H1 (cell line): Measurements from ENCODE around the gene NLRP6. TPM values are rescaled to one million over a fixed set of nuclear protein-coding genes. Genes with fewer than 3 reads are reported as not detected.

Experiments
- CTCF ChIA-PET: fragments of 300-600 bp; sonication (Branson Sonifier 250); formaldehyde crosslinking; loops from one replicate; lab custom pipeline; 2021; ENCODE audit not compliant: partially characterized antibody; lab: Charles Lee
- POLR2A ChIA-PET: fragments of 300-600 bp; sonication (Branson Sonifier 250); formaldehyde crosslinking; loops from one replicate; lab custom pipeline; 2021; ENCODE audit warnings: inconsistent platforms; ENCODE audit not compliant: partially characterized antibody; lab: Charles Lee
- DNase-seq, 2 experiments: peaks; one replicate each; pipeline versions ENCODE4 v3.0.0 to v3.0.0-alpha.2; 2010 to 2022; ENCODE audit warnings: low spot score in 2 of 2, low read depth in 1 of 2, mixed read lengths in 1 of 2
- FAIRE-seq: peaks from 2 replicates; lab custom pipeline; 2011; peaks lifted over from hg19 to GRCh38; lab: Jason Lieb, UNC
- H2AFZ ChIP-seq: 2 replicates; pipeline ENCODE4 v1.8.1; 2012; ENCODE audit warnings: low read length, inconsistent platforms
- H2AK5ac ChIP-seq: 2 replicates; pipeline ENCODE4 v1.6.1; 2013; ENCODE audit warnings: low read depth, low read length
- H2BK120ac ChIP-seq: replicated peaks from 2 replicates; pipeline ENCODE3; 2013; ENCODE audit warnings: low read depth, low read length, inconsistent platforms
- H2BK12ac ChIP-seq: 2 replicates; pipeline ENCODE4 v1.6.1; 2013; ENCODE audit warnings: low read depth, low read length
- H2BK15ac ChIP-seq: 2 replicates; pipeline ENCODE4 v1.6.1; 2013; ENCODE audit warnings: low read length
- H2BK20ac ChIP-seq: 2 replicates; pipeline ENCODE4 v1.6.1; 2013; ENCODE audit warnings: low read length
- H2BK5ac ChIP-seq: 2 replicates; pipeline ENCODE4 v1.6.1; 2013; ENCODE audit warnings: low read depth, low read length
- H3K14ac ChIP-seq: 2 replicates; pipeline ENCODE4 v1.6.1; 2013; ENCODE audit warnings: inconsistent platforms; ENCODE audit not compliant: insufficient read length
- H3K18ac ChIP-seq: 2 replicates; pipeline ENCODE4 v1.6.1; 2013; ENCODE audit warnings: low read length; ENCODE audit errors: extremely low read depth
- H3K23ac ChIP-seq: 2 replicates; pipeline ENCODE4 v1.6.1; 2013; ENCODE audit warnings: inconsistent platforms; ENCODE audit not compliant: insufficient read length
- H3K23me2 ChIP-seq: 2 replicates; pipeline ENCODE4 v1.6.1; 2013; ENCODE audit warnings: low read depth, low read length
- H3K27ac ChIP-seq: 2 replicates; pipeline ENCODE4 v1.6.1; 2011; ENCODE audit warnings: low read depth, low read length, inconsistent platforms
- H3K27me3 ChIP-seq, 4 experiments: replicated peaks in 1 of 4; 1 replicate in 1 of 4; 2 replicates in 3 of 4; pipeline versions ENCODE4 v1.6.1 to v1.8.1; 2011 to 2013; ENCODE audit warnings: low read length in 3 of 4, mild to moderate bottlenecking in 3 of 4, inconsistent platforms in 2 of 4, mixed read lengths in 2 of 4, moderate library complexity in 1 of 4; ENCODE audit not compliant: control insufficient read depth in 3 of 4, insufficient read depth in 3 of 4; ENCODE audit errors: extremely low read depth in 1 of 4
- H3K36me3 ChIP-seq, 4 experiments: 2 replicates each; pipeline versions ENCODE4 v1.6.1 to v1.8.1; 2011 to 2013; ENCODE audit warnings: mild to moderate bottlenecking in 4 of 4, low read length in 3 of 4, moderate library complexity in 2 of 4, control low read depth in 1 of 4, inconsistent platforms in 1 of 4; ENCODE audit not compliant: insufficient read depth in 4 of 4, control insufficient read depth in 2 of 4
- H3K4ac ChIP-seq: replicated peaks from 2 replicates; pipeline ENCODE3; 2013; ENCODE audit warnings: low read length, low read depth, mixed read lengths, inconsistent platforms; ENCODE audit not compliant: insufficient read length
- H3K4me1 ChIP-seq, 4 experiments: replicated peaks in 1 of 4; 1 replicate in 1 of 4; 2 replicates in 3 of 4; pipeline versions ENCODE4 v1.6.1 to v1.8.1; 2011 to 2013; ENCODE audit warnings: low read length in 3 of 4, inconsistent platforms in 2 of 4, mixed read lengths in 1 of 4; ENCODE audit not compliant: insufficient read depth in 4 of 4, control insufficient read depth in 3 of 4
- H3K4me2 ChIP-seq, 2 experiments: 2 replicates each; pipeline versions ENCODE4 v1.6.1 to v1.8.1; 2011 to 2013; ENCODE audit warnings: low read depth in 2 of 2, low read length in 2 of 2, control low read depth in 1 of 2, inconsistent platforms in 1 of 2, mild to moderate bottlenecking in 1 of 2; ENCODE audit not compliant: insufficient read depth in 1 of 2
- H3K4me3 ChIP-seq, 4 experiments: fragments of 200-600, 300-600 bp in 1 of 4; sonication (generic), shearing (Covaris generic), sonication (Bioruptor Twin) in 1 of 4; 2 replicates each; pipeline versions ENCODE4 v1.5.1 to v1.8.1; 2011 to 2016; ENCODE audit warnings: low read length in 4 of 4, low read depth in 3 of 4, control low read depth in 2 of 4, inconsistent platforms in 2 of 4, mild to moderate bottlenecking in 2 of 4, mixed read lengths in 1 of 4, moderate library complexity in 1 of 4; ENCODE audit not compliant: insufficient read depth in 2 of 4; ENCODE audit errors: extremely low read depth in 1 of 4
- H3K56ac ChIP-seq: replicated peaks from 2 replicates; pipeline ENCODE3; 2013; ENCODE audit warnings: low read depth, mild to moderate bottlenecking, mixed read lengths, low read length, inconsistent platforms; ENCODE audit not compliant: insufficient read length
- H3K79me1 ChIP-seq: 2 replicates; pipeline ENCODE4 v1.6.1; 2013; ENCODE audit warnings: low read depth, low read length, control low read depth
- H3K79me2 ChIP-seq, 2 experiments: 2 replicates each; pipeline versions ENCODE4 v1.6.1 to v1.8.1; 2012 to 2013; ENCODE audit warnings: low read length in 2 of 2, mild to moderate bottlenecking in 2 of 2, inconsistent platforms in 1 of 2; ENCODE audit not compliant: insufficient read depth in 2 of 2, control insufficient read depth in 1 of 2
- H3K9ac ChIP-seq, 4 experiments: replicated peaks in 1 of 4; 1 replicate in 1 of 4; 2 replicates in 3 of 4; pipeline versions ENCODE4 v1.6.1 to v1.8.1; 2011 to 2013; ENCODE audit warnings: low read depth in 3 of 4, low read length in 3 of 4, control low read depth in 2 of 4, mild to moderate bottlenecking in 2 of 4, moderate library complexity in 2 of 4, inconsistent platforms in 1 of 4; ENCODE audit errors: extremely low read depth in 1 of 4
- H3K9me3 ChIP-seq, 2 experiments: 2 replicates each; pipeline versions ENCODE4 v1.6.1 to v1.8.1; 2012 to 2013; ENCODE audit warnings: mild to moderate bottlenecking in 2 of 2, moderate library complexity in 2 of 2, control low read depth in 1 of 2, inconsistent platforms in 1 of 2, low read depth in 1 of 2, low read length in 1 of 2, mixed read lengths in 1 of 2; ENCODE audit not compliant: insufficient read depth in 2 of 2
- H4K20me1 ChIP-seq, 2 experiments: replicated peaks in 1 of 2; 2 replicates each; pipeline versions ENCODE3 to v1.8.1; 2011 to 2013; ENCODE audit warnings: inconsistent platforms in 2 of 2, low read length in 2 of 2, mild to moderate bottlenecking in 1 of 2; ENCODE audit not compliant: insufficient read depth in 2 of 2, control insufficient read depth in 1 of 2
- H4K5ac ChIP-seq: 2 replicates; pipeline ENCODE4 v1.6.1; 2013; ENCODE audit warnings: low read length, low read depth, mixed read lengths, inconsistent platforms; ENCODE audit not compliant: insufficient read length
- H4K8ac ChIP-seq: 2 replicates; pipeline ENCODE4 v1.8.0; 2013; ENCODE audit warnings: mild to moderate bottlenecking, moderate library complexity, low read length, inconsistent platforms; ENCODE audit not compliant: insufficient read depth; ENCODE audit errors: extremely low read depth
- H4K91ac ChIP-seq: replicated peaks from 2 replicates; pipeline ENCODE3; 2013; ENCODE audit warnings: low read length, mixed read lengths, inconsistent platforms; ENCODE audit not compliant: insufficient read length
- POLR2A ChIP-seq, 2 experiments: IDR thresholded peaks; 1 replicate in 1 of 2; 2 replicates in 1 of 2; pipeline ENCODE4 v1.6.1; 2011; ENCODE audit warnings: low read depth in 2 of 2, low read length in 2 of 2, mild to moderate bottlenecking in 2 of 2; ENCODE audit errors: control extremely low read depth in 1 of 2
- WGBS, 2 experiments: shearing (Covaris generic) in 1 of 2; methylation state at CpG; one replicate each; pipeline versions ENCODE4 v1.1.6 to v1.1.7; 2013 to 2015; ENCODE audit warnings: low lambda C conversion rate in 2 of 2, mixed read lengths in 2 of 2, inconsistent platforms in 1 of 2, low coverage in 1 of 2, missing lambda C conversion rate in 1 of 2; ENCODE audit not compliant: insufficient replicate concordance in 2 of 2, insufficient coverage in 1 of 2, insufficient read length in 1 of 2; ENCODE audit errors: extremely low coverage in 1 of 2, missing lambda C conversion rate in 1 of 2; 5-methylcytosine and 5-hydroxymethylcytosine counted together
- polyA plus RNA-seq, 7 experiments: library from polyadenylated mRNA; depleted of rRNA in 3 of 7; stranded (reverse) in 5 of 7; unstranded in 2 of 7; fragments of >200 nt in 5 of 7; fragments of 200-250 nt in 2 of 7; gene quantifications; 1 replicate in 5 of 7; 2 replicates in 1 of 7; 4 replicates in 1 of 7; pipeline versions ENCODE4 v1.2.1 to v1.2.3, GENCODE V29; 2011 to 2013; ENCODE audit warnings: missing spikeins in 2 of 7, mixed read lengths in 2 of 7
- total RNA-seq: library from RNA; stranded (reverse); fragmentation: NEBNext Ultra II Directional; extraction: Animal tissue kit (Norgen Biotek cat#: 25700); gene quantifications from 2 replicates; pipeline ENCODE4 v1.2.1, GENCODE V29; 2021
- TF ChIP-seq, protein P1 (sequence below): IDR thresholded peaks from 2 replicates; pipeline ENCODE4 v1.6.1; 2012; ENCODE audit warnings: inconsistent platforms

Gene NLRP6
- total and polyA plus RNA-seq, 2 of the 8 experiments (the other 6 are each of a cell fraction or from before 2014, with no cell fraction given) = not detected

DNA sequence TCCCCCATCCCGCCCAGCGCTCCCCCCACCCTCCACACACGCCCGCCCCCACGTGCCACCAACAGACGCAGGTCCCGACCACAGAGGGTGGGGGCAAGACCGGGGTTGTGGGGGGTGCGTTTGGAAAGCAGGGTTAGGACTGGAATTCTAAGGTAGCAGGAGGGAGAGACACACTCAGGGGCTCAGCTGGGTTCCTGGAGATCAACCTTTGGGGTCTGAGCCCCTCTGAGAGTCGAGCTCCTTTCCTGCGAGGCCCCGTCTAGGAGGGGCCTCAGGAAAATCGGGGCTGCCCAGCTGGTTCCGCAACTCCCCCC is 11.1 kb downstream of the NLRP6 start:
- Histone ChIP-seq H2BK12ac (no peak overlapping the region), H3K14ac (no peak overlapping the region), H3K79me1 (0 out of 2 replicates have a peak, but pooled peaks cover 4% of the 10 kb centered on the region), H3K4me1 (peaks cover 0 to 41% (median 30%) of the 10 kb centered on the region in 4 experiments; a peak in 6 of 7 replicates), H4K20me1 (no peaks in the 10 kb centered on the region), H3K36me3 (peaks cover 3 to 22% (median 10%) of the 10 kb centered on the region in 4 experiments; a peak in 6 of 8 replicates), H3K9ac (no peak overlapping the region), H2AK5ac (0 out of 2 replicates have a peak overlapping the region, but pooled peaks have one; percentile 87), H3K9me3 (peaks cover 0 to 3% of the 10 kb centered on the region in 2 experiments; a peak in 1 of 4 replicates), H4K8ac (0 out of 2 replicates have a peak overlapping the region, but pooled peaks have one; percentile 42), H3K27me3 (peaks cover 5 to 16% (median 13%) of the 10 kb centered on the region in 4 experiments; a peak in 6 of 7 replicates), H3K23ac (no peak overlapping the region), H3K4ac (peak overlapping the region; percentile 94), H2BK20ac (no peak overlapping the region), H2BK120ac (no peak overlapping the region), H3K4me3 (peak overlapping the region; percentile 1 to 53 (median 24); a peak in 6 of 8 replicates), H3K18ac (no peak overlapping the region; the same call in 1 of the 2 replicates), H3K4me2 (peak overlapping the region; percentile 63 to 84), H3K79me2 (no peaks in the 10 kb centered on the region), H4K5ac (no peak overlapping the region), H3K23me2 (peaks cover 5% of the 10 kb centered on the region; the same call in 1 of the 2 replicates), H2AFZ (no peak overlapping the region), H3K56ac (no peak overlapping the region), H4K91ac (peak overlapping the region; percentile 97), H3K27ac (no peak overlapping the region), H2BK15ac (no peak overlapping the region), H2BK5ac (0 out of 2 replicates have a peak overlapping the region, but pooled peaks have one; percentile 21)
- CTCF ChIA-PET = interaction anchor here (1.1 to 3.9 kb wide), 6 partner anchors 8 to 39 kb away, joined by 3 to 30 read pairs (median 8); no protein-coding TSS in a partner anchor
- TF ChIP-seq POLR2A (IDR thresholded peaks at IDR 0.05; ENCODE audit: control extremely low read depth in 1 of 2, low read depth in 2 of 2, low read length in 2 of 2) = no peak
- TF ChIP-seq, protein P1, sequence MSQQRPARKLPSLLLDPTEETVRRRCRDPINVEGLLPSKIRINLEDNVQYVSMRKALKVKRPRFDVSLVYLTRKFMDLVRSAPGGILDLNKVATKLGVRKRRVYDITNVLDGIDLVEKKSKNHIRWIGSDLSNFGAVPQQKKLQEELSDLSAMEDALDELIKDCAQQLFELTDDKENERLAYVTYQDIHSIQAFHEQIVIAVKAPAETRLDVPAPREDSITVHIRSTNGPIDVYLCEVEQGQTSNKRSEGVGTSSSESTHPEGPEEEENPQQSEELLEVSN = 0 out of 2 replicates have a peak, but pooled peaks have one; percentile 15
- DNase-seq = peak in 1 of 2 experiments; percentile 46
- no peak for FAIRE-seq
- POLR2A ChIA-PET = interaction anchor here (0.8 to 7.7 kb wide), 11 partner anchors 9 to 200 kb away, joined by 3 to 51 read pairs (median 3); partner anchors contain the start of gene IFITM5
- 100% methylated on average over 1 of the region's 14 CpGs; no CpG with 5 or more reads in 1 of the 2 experiments for WGBS, 2 experiments
